Muscle layer of duodenum (tissue), 2 donors: ENCODE data around the gene PGPEP1.
"Not testable (repeated sequence)": the region's sequence is repeated elsewhere in the genome, so short reads cannot be mapped to it uniquely, and the experiment has no call there.

Source experiments
- H3K27ac ChIP-seq: one replicate; pipeline ENCODE4 v1.7.0; 2013; ENCODE audit warnings: mild to moderate bottlenecking, low read length
- H3K27me3 ChIP-seq: one replicate; pipeline ENCODE4 v1.7.0; 2013; ENCODE audit warnings: low read depth, mild to moderate bottlenecking, control low read depth, low read length
- H3K36me3 ChIP-seq, 2 donors: one replicate each; pipeline ENCODE4 v1.7.0; 2013; ENCODE audit warnings: low read length in 2 of 2, control low read depth in 1 of 2, mild to moderate bottlenecking in 1 of 2; ENCODE audit not compliant: insufficient read depth in 2 of 2, control insufficient read depth in 1 of 2
- H3K4me1 ChIP-seq, 2 donors: one replicate each; pipeline ENCODE4 v1.7.0; 2013; ENCODE audit warnings: low read length in 2 of 2, mild to moderate bottlenecking in 2 of 2, control low read depth in 1 of 2, moderate library complexity in 1 of 2; ENCODE audit not compliant: insufficient read depth in 2 of 2, control insufficient read depth in 1 of 2
- H3K4me3 ChIP-seq, 2 donors: one replicate each; pipeline ENCODE4 v1.7.0; 2013; ENCODE audit warnings: low read length in 2 of 2, low read depth in 1 of 2, mild to moderate bottlenecking in 1 of 2
- H3K9me3 ChIP-seq, 2 donors: one replicate each; pipeline ENCODE4 v1.7.0; 2013; ENCODE audit warnings: low read length in 2 of 2, control low read depth in 1 of 2, mild to moderate bottlenecking in 1 of 2; ENCODE audit not compliant: control insufficient read depth in 1 of 2
- donor health status: healthy.

The PGPEP1 gene

DNA sequence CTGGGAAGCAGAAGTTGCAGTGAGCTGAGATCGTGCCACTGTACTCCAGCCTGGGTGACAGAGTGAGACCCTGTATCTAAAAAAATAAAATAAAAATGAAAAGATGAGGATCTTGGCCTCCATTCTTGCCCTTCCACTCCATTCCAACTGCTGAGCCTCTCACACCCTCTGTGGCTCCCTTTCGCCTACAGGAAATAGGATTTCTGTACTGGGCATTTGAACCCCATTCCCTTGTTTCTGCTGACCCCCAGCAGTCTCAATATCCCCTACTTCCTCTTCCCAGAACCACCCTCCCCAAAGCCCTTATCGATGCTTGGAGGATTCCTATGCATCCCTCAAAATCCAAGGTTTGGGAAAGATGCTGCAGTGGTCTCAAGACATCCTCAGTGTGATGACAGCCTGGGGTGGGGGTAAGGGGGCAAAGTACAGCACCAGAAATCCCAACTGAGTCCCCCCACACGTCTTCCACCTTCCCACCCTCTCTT lies 33.1 kb downstream of the PGPEP1 start:
- peak overlapping the region in 1 of 2 donors; percentile 7 for H3K4me3 ChIP-seq
- peak overlapping the region; percentile 73 for H3K27ac ChIP-seq
- no peaks in the 10 kb centered on the region for H3K9me3 ChIP-seq
- peaks cover 8 to 9% of the 10 kb centered on the region in 2 donors for H3K4me1 ChIP-seq
- no peaks in the 10 kb centered on the region for H3K27me3 ChIP-seq
- H3K36me3 ChIP-seq = no peaks in the 10 kb centered on the region

DNA sequence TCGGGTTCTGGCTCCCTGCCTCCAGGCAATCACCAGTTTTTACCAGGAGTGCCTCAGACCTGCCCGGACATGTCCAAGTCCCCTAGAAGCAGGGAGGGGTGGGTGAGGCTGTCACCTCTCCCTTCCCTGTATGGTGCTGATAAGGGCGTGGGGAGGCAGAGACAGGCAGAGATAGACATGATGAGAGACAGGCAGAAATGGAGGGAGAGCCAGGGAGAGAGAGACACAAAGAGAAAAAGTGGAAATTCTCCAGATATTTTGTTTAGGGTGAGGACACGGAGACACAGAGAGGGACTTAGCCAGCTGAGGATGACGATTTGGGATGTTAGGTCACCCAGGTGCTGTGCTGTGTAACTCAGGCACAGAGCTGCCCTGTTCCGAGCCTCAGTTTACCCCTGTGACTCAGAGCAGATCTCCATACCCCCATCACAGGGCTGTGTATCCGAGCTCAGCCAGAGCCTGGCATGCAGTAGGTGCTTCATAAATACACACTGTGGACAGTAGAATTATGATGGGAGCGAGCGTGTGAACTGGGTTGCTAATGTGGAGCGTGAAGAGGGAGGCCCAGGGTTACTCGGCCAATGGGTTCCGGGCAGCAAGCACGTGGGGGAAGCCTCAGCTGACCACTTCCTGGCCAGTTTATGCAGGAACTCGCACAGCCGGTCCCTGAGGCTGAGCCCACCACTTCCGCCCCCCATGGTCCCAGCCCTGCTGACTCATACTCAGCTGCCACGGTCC lies 33.7 kb downstream of the PGPEP1 start:
- Histone ChIP-seq H3K9me3 (no peaks in the 10 kb centered on the region), H3K4me1 (peaks cover 8 to 9% of the 10 kb centered on the region in 2 donors), H3K4me3 (peak overlapping the region in 1 of 2 donors; percentile 7)

DNA sequence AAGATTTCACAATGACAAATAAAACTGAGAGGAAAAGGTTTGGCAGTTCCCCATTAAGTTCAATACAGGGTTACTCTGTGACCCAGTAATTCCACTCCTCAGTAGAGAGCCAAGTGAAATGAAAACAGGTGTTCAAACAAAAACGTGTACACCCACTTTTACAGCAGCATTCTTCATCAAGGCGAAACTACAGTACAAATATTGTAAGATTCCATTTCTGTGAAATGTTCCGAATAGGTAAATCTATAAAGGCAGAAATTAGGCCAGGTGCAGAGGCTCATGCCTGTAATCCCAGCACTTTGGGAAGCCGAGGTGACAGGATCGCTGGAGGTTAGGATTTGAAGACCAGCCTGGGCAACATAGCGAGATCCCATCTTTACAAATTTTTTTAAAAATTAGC lies 36.6 kb downstream of the PGPEP1 start:
- no peaks in the 10 kb centered on the region for H3K36me3 ChIP-seq
- H3K27ac ChIP-seq = no peak overlapping the region
- H3K27me3 ChIP-seq = no peaks in the 10 kb centered on the region
- no peak overlapping the region for H3K4me3 ChIP-seq
- H3K9me3 ChIP-seq = no peaks in the 10 kb centered on the region
- peaks cover 9 to 11% of the 10 kb centered on the region in 2 donors for H3K4me1 ChIP-seq

More for the DNA sequence above, 33.7 kb downstream of the PGPEP1 start:
- no peaks in the 10 kb centered on the region for H3K27me3 ChIP-seq
- H3K36me3 ChIP-seq = no peaks in the 10 kb centered on the region
- H3K27ac ChIP-seq = peak overlapping the region; percentile 73

GRCh38 chr19:18379803-18380747 lies 39.7 kb downstream of the PGPEP1 start:
- H3K4me3 ChIP-seq = no peak overlapping the region
- peaks cover 0 to 3% of the 10 kb centered on the region in 2 donors for H3K4me1 ChIP-seq
- no peaks in the 10 kb centered on the region for H3K27me3 ChIP-seq
- no peaks in the 10 kb centered on the region for H3K36me3 ChIP-seq
- H3K27ac ChIP-seq = peak overlapping the region; percentile 58
- H3K9me3 ChIP-seq = no peaks in the 10 kb centered on the region

GRCh38 chr19:18380843-18381242 lies 40.4 kb downstream of the PGPEP1 start:
- Histone ChIP-seq H3K27ac (peak overlapping the region; percentile 58), H3K9me3 (no peaks in the 10 kb centered on the region), H3K4me3 (no peak overlapping the region), H3K27me3 (no peaks in the 10 kb centered on the region), H3K4me1 (peaks cover 0 to 7% of the 10 kb centered on the region in 2 donors), H3K36me3 (no peaks in the 10 kb centered on the region)

DNA sequence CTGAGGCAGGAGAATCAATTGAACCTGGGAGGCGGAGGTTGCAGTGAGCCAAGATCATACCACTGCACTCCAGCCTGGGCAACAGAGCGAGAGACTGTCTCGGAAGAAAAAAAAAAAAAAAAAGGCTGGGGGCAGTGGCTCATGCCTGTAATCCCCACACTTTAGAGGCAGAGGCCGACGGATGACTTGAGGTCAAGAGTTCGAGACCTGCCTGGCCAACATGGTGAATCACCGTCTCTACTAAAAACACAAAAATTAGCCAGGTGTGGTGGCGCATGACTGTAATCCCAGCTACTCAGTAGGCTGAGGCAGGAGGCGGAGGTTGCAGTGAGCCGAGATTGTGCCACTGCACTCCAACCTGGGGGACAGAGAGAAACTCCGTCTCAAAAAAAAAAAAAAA lies 43.2 kb downstream of the PGPEP1 start:
- H3K4me1 ChIP-seq, H3K9me3 ChIP-seq, H3K27ac ChIP-seq, H3K36me3 ChIP-seq, H3K4me3 ChIP-seq, H3K27me3 ChIP-seq: not testable (repeated sequence)

GRCh38 chr19:18384775-18385174 lies 44.4 kb downstream of the PGPEP1 start:
- Histone ChIP-seq H3K36me3 (no peaks in the 10 kb centered on the region), H3K4me3 (no peak overlapping the region), H3K4me1 (peaks cover 7 to 8% of the 10 kb centered on the region in 2 donors), H3K27me3 (no peaks in the 10 kb centered on the region), H3K27ac (no peak overlapping the region), H3K9me3 (no peaks in the 10 kb centered on the region)

DNA sequence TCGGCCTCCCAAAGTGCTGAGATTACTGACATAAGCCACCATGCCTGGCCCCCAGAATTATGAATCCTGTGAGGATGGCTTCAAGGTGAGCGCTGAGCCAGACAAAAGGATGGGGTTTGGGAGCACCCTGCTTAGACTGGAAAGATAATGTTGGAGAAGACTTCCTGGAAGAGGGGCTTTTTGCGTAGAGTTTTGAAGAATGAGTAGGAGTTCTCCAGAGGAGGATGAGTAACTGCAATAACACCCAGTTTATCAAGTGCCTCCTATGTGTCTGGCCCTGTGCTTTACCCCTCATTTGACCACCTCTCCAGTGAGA lies 44.9 kb downstream of the PGPEP1 start:
- no peak overlapping the region for H3K4me3 ChIP-seq
- H3K36me3 ChIP-seq = no peaks in the 10 kb centered on the region
- peaks cover 5 to 7% of the 10 kb centered on the region in 2 donors for H3K4me1 ChIP-seq
- H3K27ac ChIP-seq = no peak overlapping the region
- H3K27me3 ChIP-seq = no peaks in the 10 kb centered on the region
- no peaks in the 10 kb centered on the region for H3K9me3 ChIP-seq

- no peaks in the 10 kb centered on the region for H3K27me3 ChIP-seq
- H3K4me3 ChIP-seq = peak within 1 kb of the TSS; percentile 35 to 67
- H3K36me3 ChIP-seq = no peaks in the 10 kb centered on the region
- H3K9me3 ChIP-seq = no peaks in the 10 kb centered on the region
- peaks cover 5 to 7% of the 10 kb centered on the region in 2 donors for H3K4me1 ChIP-seq
- peak within 1 kb of the TSS; percentile 62 for H3K27ac ChIP-seq
Measured at GRCh38 chr19:18385675-18386542, 45.5 kb downstream of the PGPEP1 start, which contains the start of gene GDF15. Gene GDF15 (plus strand): TSS chr19:18386158. CDS start chr19:18386190, 32 bp downstream.

DNA sequence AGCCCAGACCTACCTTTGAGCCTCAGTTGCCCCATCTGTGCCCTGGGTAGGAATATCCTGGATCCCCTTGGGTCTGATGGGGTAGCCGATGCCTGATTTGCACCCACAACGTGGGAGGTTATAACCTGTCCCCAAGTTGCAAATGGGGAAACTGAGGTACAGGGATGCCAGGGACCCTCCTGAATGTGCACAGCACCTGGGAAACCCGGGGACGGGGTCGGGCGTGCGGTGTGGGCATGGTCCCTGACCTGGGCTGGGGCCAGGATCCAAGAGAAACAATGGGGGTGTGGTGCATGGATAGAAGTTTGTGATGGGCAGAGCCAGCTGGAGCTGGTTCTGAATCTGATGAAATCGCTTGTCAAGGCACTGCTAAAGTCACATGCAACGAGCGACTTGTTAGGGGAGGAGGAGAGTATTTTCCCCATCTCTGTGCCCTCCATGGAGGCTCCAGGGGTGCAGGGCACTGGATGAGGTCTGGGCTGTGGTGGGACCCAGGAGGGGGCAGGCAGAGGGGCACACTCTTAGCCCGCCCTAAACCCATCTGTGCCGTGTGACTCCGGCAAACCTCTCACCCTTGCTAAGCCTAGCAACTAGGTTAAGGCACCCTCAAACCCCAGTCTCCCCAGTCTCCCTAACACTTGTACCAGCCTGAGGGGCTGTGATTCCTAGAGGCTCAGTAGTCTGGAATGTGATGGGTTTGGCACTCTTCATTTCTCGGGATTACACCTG lies 46.3 kb downstream of the PGPEP1 start:
- H3K27ac ChIP-seq = peak overlapping the region; percentile 62
- H3K27me3 ChIP-seq = no peaks in the 10 kb centered on the region
- peaks cover 5 to 7% of the 10 kb centered on the region in 2 donors for H3K4me1 ChIP-seq
- H3K36me3 ChIP-seq = no peaks in the 10 kb centered on the region
- no peaks in the 10 kb centered on the region for H3K9me3 ChIP-seq
- H3K4me3 ChIP-seq = peak overlapping the region; percentile 35 to 67
